SK-N-SH (cell line): Measurements from ENCODE around the gene PSAT1. TPM values are rescaled to one million over a fixed set of nuclear protein-coding genes. Genes with fewer than 3 reads are reported as not detected.

ENCODE experiments used
- CTCF ChIA-PET: fragments of 300-600, 350-600 bp; formaldehyde crosslinking; extraction: SDS; loops from one replicate; lab custom pipeline; 2021; lab: Yijun Ruan, JAX
- POLR2A ChIA-PET: fragments of 350-600 bp; sonication (Branson Sonifier 250); formaldehyde crosslinking; extraction: SDS; loops from one replicate; lab custom pipeline; 2020; ENCODE audit warnings: antibody characterized with exemption, inconsistent platforms; lab: Yijun Ruan, JAX
- DNase-seq: peaks from one replicate; pipeline ENCODE4 v3.0.0; 2012
- H2AFZ ChIP-seq: fragments of 200-600 bp; sonication (generic); 2 replicates; pipeline ENCODE4 v1.8.1; 2016; ENCODE audit warnings: antibody characterized with exemption, mild to moderate bottlenecking, low read depth
- H3F3A ChIP-seq: fragments of 200-600 bp; sonication (generic); replicated peaks from 2 replicates; pipeline ENCODE3; 2016; ENCODE audit warnings: antibody characterized with exemption, mild to moderate bottlenecking; ENCODE audit not compliant: insufficient read depth
- H3K27ac ChIP-seq, 2 experiments: fragments of 200-500 bp in 1 of 2; fragments of 200-600 bp in 1 of 2; sonication (Bioruptor generic) in 1 of 2; sonication (generic), shearing (Covaris generic) in 1 of 2; 2 replicates each; pipeline versions ENCODE4 v1.5.1 to v1.6.1; 2014 to 2016; ENCODE audit warnings: low read depth in 2 of 2, inconsistent platforms in 1 of 2, low read length in 1 of 2, mild to moderate bottlenecking in 1 of 2, mixed read lengths in 1 of 2
- H3K27me3 ChIP-seq: fragments of 200-600 bp; sonication (generic), shearing (Covaris generic); 2 replicates; pipeline ENCODE4 v1.6.1; 2016; ENCODE audit warnings: mixed run types; ENCODE audit not compliant: insufficient read depth
- H3K36me3 ChIP-seq, 2 experiments: fragments of 200-500 bp in 1 of 2; fragments of 200-600 bp in 1 of 2; sonication (Bioruptor generic) in 1 of 2; sonication (generic) in 1 of 2; replicated peaks in 1 of 2; 2 replicates each; pipeline versions ENCODE3 to v1.5.1; 2014 to 2016; ENCODE audit warnings: low read length in 1 of 2, mild to moderate bottlenecking in 1 of 2; ENCODE audit not compliant: insufficient read depth in 2 of 2, control insufficient read depth in 1 of 2
- H3K4me1 ChIP-seq, 2 experiments: fragments of 200-500 bp in 1 of 2; fragments of 200-600 bp in 1 of 2; sonication (Bioruptor generic) in 1 of 2; sonication (generic), shearing (Covaris generic) in 1 of 2; 2 replicates each; pipeline versions ENCODE4 v1.5.1 to v1.6.1; 2014 to 2016; ENCODE audit warnings: low read depth in 1 of 2, low read length in 1 of 2, mixed run types in 1 of 2; ENCODE audit not compliant: insufficient read depth in 2 of 2, control insufficient read depth in 1 of 2
- H3K4me2 ChIP-seq: fragments of 200-600 bp; sonication (generic), shearing (Covaris generic); 2 replicates; pipeline ENCODE4 v1.6.1; 2017; ENCODE audit warnings: mixed run types
- H3K4me3 ChIP-seq, 2 experiments: fragments of 200-500 bp in 1 of 2; fragments of 200-600 bp in 1 of 2; sonication (Bioruptor generic) in 1 of 2; sonication (generic), shearing (Covaris generic) in 1 of 2; 2 replicates each; pipeline versions ENCODE4 v1.5.1 to v1.8.1; 2014 to 2016; ENCODE audit warnings: low read depth in 2 of 2, inconsistent platforms in 1 of 2, low read length in 1 of 2, mild to moderate bottlenecking in 1 of 2, mixed read lengths in 1 of 2, moderate library complexity in 1 of 2
- H3K79me2 ChIP-seq: fragments of 200-600 bp; sonication (generic); 2 replicates; pipeline ENCODE4 v1.8.1; 2017; ENCODE audit warnings: mild to moderate bottlenecking; ENCODE audit not compliant: insufficient read depth
- H3K9ac ChIP-seq: fragments of 200-600 bp; sonication (generic); 2 replicates; pipeline ENCODE4 v1.6.1; 2017; ENCODE audit warnings: mixed run types
- H3K9me2 ChIP-seq: fragments of 200-600 bp; sonication (generic); 2 replicates; pipeline ENCODE4 v1.6.1; 2017; ENCODE audit warnings: mixed run types
- H3K9me3 ChIP-seq: fragments of 200-600 bp; sonication (generic); 2 replicates; pipeline ENCODE4 v1.6.1; 2017; ENCODE audit warnings: mixed run types, mild to moderate bottlenecking, moderate library complexity
- H4K20me1 ChIP-seq: fragments of 200-600 bp; sonication (generic); 2 replicates; pipeline ENCODE4 v1.6.1; 2017; ENCODE audit warnings: mild to moderate bottlenecking, mixed run types; ENCODE audit not compliant: insufficient read depth
- CHD2 ChIP-seq: fragments of 150-350 bp; IDR thresholded peaks from 2 replicates; pipeline ENCODE4 v1.6.1; 2018; ENCODE audit warnings: low read length; ENCODE audit not compliant: partially characterized antibody
- ELF1 ChIP-seq: IDR thresholded peaks from 2 replicates; pipeline ENCODE4 v1.4.0; 2012
- FOSL2 ChIP-seq: IDR thresholded peaks from 2 replicates; pipeline ENCODE4 v1.4.0; 2012; ENCODE audit warnings: low read depth, mild to moderate bottlenecking, moderate library complexity, borderline replicate concordance
- GABPA ChIP-seq: IDR thresholded peaks from 2 replicates; pipeline ENCODE4 v1.4.0; 2012; ENCODE audit warnings: low read depth, mild to moderate bottlenecking
- IRF3 ChIP-seq: fragments of 150-350 bp; IDR thresholded peaks from 2 replicates; pipeline ENCODE4 v1.6.1; 2016; ENCODE audit warnings: mild to moderate bottlenecking, low read depth, low read length
- MEF2A ChIP-seq: IDR thresholded peaks from 2 replicates; pipeline ENCODE4 v1.4.0; 2012; ENCODE audit warnings: low read depth, borderline replicate concordance
- NRF1 ChIP-seq: IDR thresholded peaks from 2 replicates; pipeline ENCODE4 v1.6.1; 2012; ENCODE audit warnings: low read depth, mild to moderate bottlenecking, low read length
- RAD21 ChIP-seq: IDR thresholded peaks from 2 replicates; pipeline ENCODE4 v1.6.1; 2012; ENCODE audit warnings: mild to moderate bottlenecking, low read length
- RCOR1 ChIP-seq: fragments of 150-350 bp; IDR thresholded peaks from 2 replicates; pipeline ENCODE4 v1.6.1; 2017; ENCODE audit warnings: antibody characterized with exemption, low read length
- RFX5 ChIP-seq: IDR thresholded peaks from 2 replicates; pipeline ENCODE4 v1.6.1; 2012; ENCODE audit warnings: mild to moderate bottlenecking, improper control_type of control experiment, low read length
- RXRA ChIP-seq: IDR thresholded peaks from 2 replicates; pipeline ENCODE4 v1.4.0; 2012; ENCODE audit warnings: low read depth, mild to moderate bottlenecking, borderline replicate concordance
- TAF1 ChIP-seq: IDR thresholded peaks from 2 replicates; pipeline ENCODE4 v1.6.1; 2012; ENCODE audit warnings: low read depth, mild to moderate bottlenecking, low read length, moderate library complexity, borderline replicate concordance
- TEAD4 ChIP-seq: IDR thresholded peaks from 2 replicates; pipeline ENCODE4 v1.4.0; 2012; ENCODE audit warnings: mild to moderate bottlenecking, borderline replicate concordance; ENCODE audit not compliant: insufficient read depth
- USF1 ChIP-seq: IDR thresholded peaks from 2 replicates; pipeline ENCODE4 v1.4.0; 2012; ENCODE audit warnings: low read depth, borderline replicate concordance
- USF2 ChIP-seq: fragments of 150-350 bp; IDR thresholded peaks from 2 replicates; pipeline ENCODE4 v1.6.1; 2017; ENCODE audit warnings: antibody characterized with exemption, low read length, low read depth, borderline replicate concordance
- YY1 ChIP-seq: IDR thresholded peaks from 2 replicates; pipeline ENCODE4 v1.4.0; 2012; ENCODE audit warnings: low read depth, mild to moderate bottlenecking
- WGBS: methylation state at CpG from one replicate; pipeline ENCODE4 v1.1.6; 2017; ENCODE audit warnings: low lambda C conversion rate; 5-methylcytosine and 5-hydroxymethylcytosine counted together
- polyA plus RNA-seq, 3 experiments: library from polyadenylated mRNA; depleted of rRNA; stranded (reverse); fragments of >200 nt; gene quantifications; 2 replicates each; pipeline ENCODE4 v1.2.3, GENCODE V29; 2012

PSAT1 gene
- polyA plus RNA-seq, 1 of the 3 experiments (the other 2 are of a cell fraction): 37.0 TPM

GRCh38 chr9:78295177-78295575 is 1.7 kb upstream of the PSAT1 start:
- Histone ChIP-seq H2AFZ (no peak overlapping the region), H3K4me3 (no peak overlapping the region), H3F3A (no peaks in the 10 kb centered on the region), H4K20me1 (no peaks in the 10 kb centered on the region), H3K36me3 (no peaks in the 10 kb centered on the region), H3K4me2 (no peak overlapping the region), H3K9me2 (no peaks in the 10 kb centered on the region), H3K27me3 (no peaks in the 10 kb centered on the region), H3K4me1 (peaks cover 4 to 21% of the 10 kb centered on the region in 2 experiments; a peak in 2 of 4 replicates), H3K27ac (no peak overlapping the region), H3K79me2 (peaks cover 5% of the 10 kb centered on the region), H3K9me3 (no peaks in the 10 kb centered on the region), H3K9ac (no peak overlapping the region)
- 100% methylated on average over 1 of the region's 3 CpGs for WGBS
- POLR2A ChIA-PET: interaction anchor here (3.1 kb wide), 1 partner anchor 14 kb away, joined by 12 read pairs; no protein-coding TSS in a partner anchor
- CTCF ChIA-PET: interaction anchor here (2.3 kb wide), 1 partner anchor 17 kb away, joined by 6 read pairs; no protein-coding TSS in a partner anchor
- TF ChIP-seq MEF2A (no peak), RXRA (no peak), RFX5 (no peak), NRF1 (no peak), USF2 (no peak), FOSL2 (no peak)
- no peak for DNase-seq

- Histone ChIP-seq H3K27me3 (no peaks in the 10 kb centered on the region), H3K4me1 (peaks cover 4 to 21% of the 10 kb centered on the region in 2 experiments; a peak in 2 of 4 replicates), H2AFZ (peak overlapping the region; percentile 95; the same call in 1 of the 2 replicates), H3K4me3 (peak overlapping the region; percentile 92 to 93; a peak in 3 of 4 replicates), H3F3A (no peaks in the 10 kb centered on the region), H4K20me1 (no peaks in the 10 kb centered on the region), H3K79me2 (peaks cover 5% of the 10 kb centered on the region), H3K9ac (no peak overlapping the region; the same call in 1 of the 2 replicates), H3K36me3 (peaks cover 2 to 3% of the 10 kb centered on the region in 2 experiments), H3K4me2 (peak overlapping the region; percentile 87), H3K27ac (peak overlapping the region in 1 of 2 experiments; percentile 95; a peak in 2 of 4 replicates), H3K9me3 (no peaks in the 10 kb centered on the region), H3K9me2 (no peaks in the 10 kb centered on the region)
- ChIA-PET POLR2A (interaction anchor here (1.4 to 3.1 kb wide), 2 partner anchors 13 to 20 kb away, joined by 4 to 12 read pairs; no protein-coding TSS in a partner anchor), CTCF (interaction anchor here (1.3 to 2.3 kb wide), 2 partner anchors 17 to 38 kb away, joined by 3 to 6 read pairs; no protein-coding TSS in a partner anchor)
- WGBS: 84% methylated on average over 6 of the region's 6 CpGs
- no peak for TF ChIP-seq NRF1
- TF ChIP-seq IRF3: no peak
- no peak for TF ChIP-seq RCOR1
- no peak for TF ChIP-seq TEAD4
- TF ChIP-seq RAD21: no peak
- no peak for TF ChIP-seq GABPA
- no peak for TF ChIP-seq CHD2
- no peak for TF ChIP-seq TAF1
- no peak for TF ChIP-seq USF1
- TF ChIP-seq RFX5: no peak
- TF ChIP-seq YY1: no peak
- no peak for TF ChIP-seq ELF1
- no peak for DNase-seq
Measured at GRCh38 chr9:78295731-78296130, 1.2 kb upstream of the PSAT1 start.
